Right renal pelvis (tissue), 4 donors: Measurements from ENCODE around the gene LTB4R2. TPM values are rescaled to one million over a fixed set of nuclear protein-coding genes. Genes with fewer than 3 reads are reported as not detected.

Source experiments
- DNase-seq, 4 donors: peaks; one replicate each; pipeline ENCODE4 v3.0.0-alpha.2; 2013; ENCODE audit warnings: low read depth in 4 of 4, low spot score in 3 of 4, missing footprints in 1 of 4
- polyA plus RNA-seq, 4 donors: library from polyadenylated mRNA; unstranded; fragments of 120-200 nt; gene quantifications; one replicate each; pipeline ENCODE4 v1.2.1, GENCODE V29; 2013; ENCODE audit not compliant: insufficient read length in 4 of 4

The LTB4R2 gene
- polyA plus RNA-seq, 4 donors: 1.8 to 2.5 (median 2.0) TPM

DNA sequence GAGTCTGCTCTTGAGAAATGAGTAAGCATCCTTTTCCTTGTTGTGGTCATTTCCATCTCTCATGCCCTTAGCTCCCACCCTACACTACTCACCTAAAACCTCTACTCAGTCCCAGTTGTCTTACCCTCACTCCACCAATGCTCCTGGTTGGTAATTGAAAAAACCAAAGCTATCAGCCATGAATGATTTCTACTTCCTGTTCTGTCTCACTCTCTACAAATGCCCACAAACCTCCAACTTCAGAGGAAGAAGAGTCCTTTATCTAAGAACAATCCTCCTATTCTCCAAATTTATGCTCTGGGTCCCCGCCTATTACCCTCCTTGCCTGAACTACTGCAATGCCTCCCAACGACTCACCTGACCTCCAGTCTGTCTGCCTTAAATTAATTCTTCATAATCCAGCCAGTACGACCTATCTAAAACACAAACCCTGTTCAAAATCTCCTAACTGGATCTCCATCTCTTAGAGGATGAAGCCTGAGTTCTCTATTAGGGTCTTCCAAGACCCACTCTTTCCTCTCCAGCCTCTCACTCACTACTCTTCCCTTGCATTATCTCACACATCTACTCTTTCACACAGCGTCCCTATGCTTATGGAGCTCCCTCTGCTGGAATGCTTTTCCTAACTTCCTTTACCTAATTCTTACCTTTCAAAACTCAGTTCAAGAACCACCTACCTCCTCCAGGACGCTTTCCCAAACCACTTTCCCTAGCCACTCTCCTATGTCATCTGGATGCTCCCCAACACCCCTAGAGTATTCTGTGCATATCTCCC is 12.6 kb upstream of the LTB4R2 start:
- DNase-seq: no peak

DNA sequence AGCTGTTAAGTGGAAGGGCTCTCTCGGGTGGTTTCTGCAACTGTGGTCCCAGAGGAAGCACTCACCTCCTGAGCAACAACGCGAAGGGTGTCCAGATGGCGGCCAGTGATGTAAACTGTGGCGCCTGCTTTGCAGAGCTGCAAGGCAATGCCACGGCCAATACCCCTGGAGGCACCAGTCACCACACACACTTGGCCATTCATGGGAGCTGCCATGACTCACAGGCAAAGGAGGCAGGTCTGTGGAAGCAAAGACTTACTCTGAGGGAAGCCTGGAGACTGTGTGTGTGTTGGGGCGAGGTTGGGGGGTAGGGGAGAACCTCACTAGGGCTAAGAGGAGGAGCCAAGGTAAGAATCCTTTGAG is 11.1 kb upstream of the LTB4R2 start:
- no peak for DNase-seq

DNA sequence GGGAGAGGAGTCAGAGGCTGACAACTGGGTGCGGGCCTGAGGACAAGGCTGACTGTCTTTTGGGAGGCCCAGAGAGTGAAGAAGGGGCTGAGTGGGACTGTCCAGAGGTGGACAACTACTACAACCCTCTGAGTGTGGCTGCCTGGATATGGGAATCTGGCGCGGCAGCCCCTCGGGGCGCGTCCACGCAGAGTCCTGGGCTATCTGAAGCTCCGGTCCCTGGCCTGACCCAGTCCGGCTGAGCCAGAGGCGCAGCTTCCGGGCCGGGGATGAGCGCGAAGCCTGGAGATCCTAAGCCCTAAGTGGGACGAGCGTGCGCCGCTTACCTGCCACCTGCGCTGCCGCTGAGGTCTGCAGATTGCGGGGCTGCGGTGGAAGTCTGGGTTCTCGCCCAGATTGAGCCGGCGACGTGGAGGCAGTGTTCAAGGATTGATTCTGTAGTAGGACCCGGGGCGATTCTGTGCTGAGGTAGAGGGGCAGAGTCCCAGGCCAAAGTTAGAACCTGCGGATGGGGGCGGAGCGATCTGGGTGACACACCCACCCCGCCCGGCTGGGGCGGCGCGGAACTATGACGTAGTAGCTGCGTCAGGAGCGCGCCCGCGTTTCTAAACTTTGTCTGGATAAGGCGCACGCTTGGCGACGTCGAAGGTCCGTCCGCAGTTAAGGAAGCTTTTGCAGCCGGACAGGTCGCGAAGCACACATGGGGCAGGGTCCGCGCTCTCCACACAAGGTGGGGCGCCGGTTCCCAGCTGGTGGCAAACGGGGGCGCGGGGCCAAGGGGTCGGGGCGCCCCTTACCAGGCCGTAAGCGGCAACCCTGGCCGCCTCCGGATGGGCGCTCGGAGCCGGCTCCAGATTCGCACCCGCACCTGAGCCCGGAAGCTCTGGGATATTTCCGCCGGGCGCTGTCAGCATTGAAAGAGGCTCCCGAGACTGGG is 10.4 kb upstream of the LTB4R2 start, which contains the start of the genes DHRS1 and NOP9:
Gene DHRS1, minus strand, starts transcription at position 526 of the 937 bp plus-strand sequence. CDS start 674 bp downstream, outside the sequence.
Gene NOP9, plus strand, starts transcription at position 596 of the 937 bp plus-strand sequence. Its CDS starts 105 bp downstream, at position 701.
- DNase-seq: peak; percentile 79 to 90 (median 86)

DNA sequence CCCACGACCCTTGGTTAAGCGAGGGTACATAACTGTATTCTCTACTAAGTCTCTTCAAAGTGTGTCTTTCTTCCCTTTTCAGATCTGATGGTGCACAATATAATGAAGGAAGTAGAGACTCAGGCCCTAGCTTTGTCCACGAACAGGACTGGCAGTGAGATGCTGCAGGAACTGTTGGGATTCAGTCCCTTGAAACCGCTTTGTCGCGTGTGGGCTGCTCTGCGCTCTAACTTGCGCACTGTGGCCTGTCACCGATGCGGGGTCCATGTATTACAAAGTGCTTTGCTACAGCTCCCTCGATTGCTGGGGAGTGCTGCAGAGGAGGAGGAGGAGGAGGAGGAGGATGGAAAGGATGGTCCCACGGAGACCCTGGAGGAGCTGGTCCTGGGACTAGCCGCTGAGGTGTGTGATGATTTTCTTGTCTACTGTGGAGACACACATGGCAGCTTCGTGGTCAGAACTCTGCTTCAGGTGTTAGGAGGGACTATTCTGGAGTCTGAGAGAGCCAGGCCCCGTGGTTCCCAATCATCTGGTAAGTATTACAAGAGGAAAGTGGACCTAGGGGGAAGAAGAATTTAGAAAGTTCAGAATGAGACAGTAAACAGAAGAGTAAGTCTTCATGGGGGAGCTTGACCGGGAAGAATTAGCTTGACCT is 9.5 kb upstream of the LTB4R2 start:
- DNase-seq: no peak

DNA sequence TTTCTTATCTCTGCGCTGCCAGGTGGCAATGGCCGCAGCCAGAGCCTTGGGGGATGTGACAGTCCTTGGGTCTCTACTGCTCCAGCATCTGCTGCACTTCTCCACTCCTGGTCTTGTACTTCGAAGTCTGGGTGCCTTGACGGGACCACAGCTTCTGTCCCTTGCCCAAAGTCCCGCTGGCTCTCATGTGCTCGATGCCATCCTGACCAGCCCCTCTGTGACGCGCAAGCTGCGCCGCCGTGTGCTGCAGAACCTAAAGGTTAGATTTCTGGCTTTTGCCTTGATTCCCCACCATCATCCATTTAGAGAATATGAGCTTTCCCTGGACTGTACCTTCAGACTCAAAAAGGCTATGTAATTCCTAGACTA is 5.9 kb upstream of the LTB4R2 start:
- DNase-seq: no peak

DNA sequence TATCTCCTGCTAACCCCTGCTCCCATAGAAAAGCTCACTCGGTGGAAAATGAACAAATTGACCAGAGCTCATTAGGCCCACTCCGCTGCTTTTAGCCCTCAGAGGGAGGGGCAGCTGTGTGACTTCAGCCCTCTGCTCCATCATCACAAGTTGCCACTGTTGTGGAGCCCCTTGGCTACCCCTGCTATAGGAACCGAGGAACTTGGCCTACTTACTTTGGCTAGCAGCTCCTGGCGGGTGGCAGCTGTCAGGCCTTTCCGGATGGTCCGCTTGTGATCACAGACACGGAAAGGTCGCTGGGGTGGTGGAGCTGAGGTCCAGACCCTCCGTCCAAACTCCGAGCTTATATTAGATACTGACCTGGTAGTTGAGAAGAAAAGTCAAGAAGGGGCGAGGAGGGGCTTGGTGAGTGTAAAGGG is 2.8 kb upstream of the LTB4R2 start:
- no peak for DNase-seq

DNA sequence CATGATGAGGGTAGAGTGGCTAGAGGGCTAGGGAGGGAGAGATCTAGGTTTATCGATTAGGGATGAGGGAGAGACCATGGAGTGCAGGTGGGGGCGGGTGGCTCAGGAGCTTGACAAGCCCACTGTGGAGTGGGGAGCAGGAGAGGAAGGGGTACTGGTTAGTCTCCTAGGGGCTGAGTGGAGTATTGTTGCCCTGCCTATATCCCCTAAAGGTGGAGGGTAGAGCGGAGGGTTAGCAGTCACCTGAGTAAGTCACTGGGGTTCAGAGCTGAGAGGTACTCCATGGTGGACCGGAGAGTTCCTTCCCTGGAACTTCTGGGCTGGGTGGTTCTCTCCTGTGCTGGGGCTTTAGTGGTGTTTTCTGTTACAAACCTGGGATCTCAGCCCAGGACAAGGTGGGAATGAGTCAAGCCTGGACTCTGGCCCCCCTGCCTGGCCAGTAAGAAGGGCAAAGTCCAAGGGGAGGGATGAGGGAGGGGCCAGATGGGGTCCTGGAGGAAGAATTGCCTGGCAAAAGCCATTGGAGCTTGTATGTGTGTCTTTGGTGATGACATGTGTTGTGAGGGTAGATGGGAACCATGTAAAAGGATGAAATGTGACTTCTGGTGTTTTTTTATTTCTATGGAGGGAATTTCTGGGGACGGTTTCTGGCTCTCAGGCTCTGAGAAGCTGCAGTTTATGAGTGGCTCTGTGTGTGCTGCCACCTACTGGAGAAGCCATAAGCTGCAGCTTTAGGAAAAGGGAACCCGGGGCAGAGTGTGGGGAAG is 2.2 kb upstream of the LTB4R2 start, which contains the start of gene CIDEB:
Gene CIDEB, minus strand, starts transcription at position 403 of the 767 bp plus-strand sequence. Its CDS starts 119 bp downstream, at position 284.
- DNase-seq: no peak

DNA sequence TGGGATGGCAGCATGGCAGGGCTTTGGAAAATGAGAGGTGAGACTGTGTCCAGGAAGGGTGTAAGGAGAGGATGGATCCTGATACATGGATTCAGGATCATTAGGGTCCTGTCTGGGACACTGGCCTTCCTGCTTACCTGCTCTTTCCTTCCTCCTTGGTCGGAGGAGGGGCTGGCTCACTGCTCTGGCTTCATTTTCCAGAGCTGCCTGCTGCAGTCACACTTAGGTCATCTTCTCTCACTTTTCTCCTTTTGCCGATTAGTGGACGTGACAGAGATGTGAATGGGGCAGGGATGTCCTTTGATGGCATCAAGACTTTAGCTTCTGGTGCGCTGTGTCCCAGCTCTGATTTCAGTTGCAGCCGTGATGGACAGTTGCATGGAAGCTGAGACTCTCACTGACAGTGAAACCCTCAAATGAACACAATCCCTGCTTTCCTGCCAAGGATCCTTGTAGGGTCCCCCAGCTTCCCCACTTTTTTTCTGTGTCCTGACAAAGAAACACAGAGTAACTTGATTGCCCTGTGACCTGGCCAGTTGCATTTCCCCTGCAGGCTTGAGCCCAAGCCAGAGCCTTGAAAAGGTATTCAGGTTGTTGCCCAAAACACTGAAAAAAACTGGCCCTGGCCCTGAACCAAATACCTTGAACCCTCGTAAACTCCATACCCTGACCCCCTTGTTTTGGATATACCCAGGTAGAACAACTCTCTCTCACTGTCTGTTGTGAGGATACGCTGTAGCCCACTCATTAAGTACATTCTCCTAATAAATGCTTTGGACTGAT is 1.4 kb upstream of the LTB4R2 start:
- no peak for DNase-seq

DNA sequence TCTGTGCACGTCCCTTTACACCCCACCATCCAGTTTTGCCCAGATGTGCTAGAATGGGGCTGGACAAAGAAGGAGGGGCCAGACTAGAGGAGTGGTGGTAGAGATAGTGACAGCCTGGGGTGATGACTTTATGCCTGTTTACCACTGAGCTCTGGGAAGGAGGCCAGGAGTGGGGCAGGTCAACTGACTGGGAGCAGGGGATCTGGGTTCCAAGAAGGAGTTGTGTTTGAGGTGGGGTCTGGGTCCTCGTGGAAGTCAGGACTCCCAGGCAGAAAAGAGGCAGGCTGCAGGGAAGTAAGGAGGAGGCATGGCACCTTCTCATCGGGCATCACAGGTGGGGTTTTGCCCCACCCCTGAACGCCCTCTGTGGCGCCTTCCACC is 315 bp downstream of the LTB4R2 start:
- no peak for DNase-seq

DNA sequence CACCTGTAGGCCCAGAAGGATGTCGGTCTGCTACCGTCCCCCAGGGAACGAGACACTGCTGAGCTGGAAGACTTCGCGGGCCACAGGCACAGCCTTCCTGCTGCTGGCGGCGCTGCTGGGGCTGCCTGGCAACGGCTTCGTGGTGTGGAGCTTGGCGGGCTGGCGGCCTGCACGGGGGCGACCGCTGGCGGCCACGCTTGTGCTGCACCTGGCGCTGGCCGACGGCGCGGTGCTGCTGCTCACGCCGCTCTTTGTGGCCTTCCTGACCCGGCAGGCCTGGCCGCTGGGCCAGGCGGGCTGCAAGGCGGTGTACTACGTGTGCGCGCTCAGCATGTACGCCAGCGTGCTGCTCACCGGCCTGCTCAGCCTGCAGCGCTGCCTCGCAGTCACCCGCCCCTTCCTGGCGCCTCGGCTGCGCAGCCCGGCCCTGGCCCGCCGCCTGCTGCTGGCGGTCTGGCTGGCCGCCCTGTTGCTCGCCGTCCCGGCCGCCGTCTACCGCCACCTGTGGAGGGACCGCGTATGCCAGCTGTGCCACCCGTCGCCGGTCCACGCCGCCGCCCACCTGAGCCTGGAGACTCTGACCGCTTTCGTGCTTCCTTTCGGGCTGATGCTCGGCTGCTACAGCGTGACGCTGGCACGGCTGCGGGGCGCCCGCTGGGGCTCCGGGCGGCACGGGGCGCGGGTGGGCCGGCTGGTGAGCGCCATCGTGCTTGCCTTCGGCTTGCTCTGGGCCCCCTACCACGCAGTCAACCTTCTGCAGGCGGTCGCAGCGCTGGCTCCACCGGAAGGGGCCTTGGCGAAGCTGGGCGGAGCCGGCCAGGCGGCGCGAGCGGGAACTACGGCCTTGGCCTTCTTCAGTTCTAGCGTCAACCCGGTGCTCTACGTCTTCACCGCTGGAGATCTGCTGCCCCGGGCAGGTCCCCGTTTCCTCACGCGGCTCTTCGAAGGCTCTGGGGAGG is 985 bp downstream of the LTB4R2 start, which contains the start of gene LTB4R:
Gene LTB4R, plus strand, starts transcription at position 857 of the 959 bp plus-strand sequence. CDS start 4,150 bp downstream, outside the sequence.
- no peak for DNase-seq

DNA sequence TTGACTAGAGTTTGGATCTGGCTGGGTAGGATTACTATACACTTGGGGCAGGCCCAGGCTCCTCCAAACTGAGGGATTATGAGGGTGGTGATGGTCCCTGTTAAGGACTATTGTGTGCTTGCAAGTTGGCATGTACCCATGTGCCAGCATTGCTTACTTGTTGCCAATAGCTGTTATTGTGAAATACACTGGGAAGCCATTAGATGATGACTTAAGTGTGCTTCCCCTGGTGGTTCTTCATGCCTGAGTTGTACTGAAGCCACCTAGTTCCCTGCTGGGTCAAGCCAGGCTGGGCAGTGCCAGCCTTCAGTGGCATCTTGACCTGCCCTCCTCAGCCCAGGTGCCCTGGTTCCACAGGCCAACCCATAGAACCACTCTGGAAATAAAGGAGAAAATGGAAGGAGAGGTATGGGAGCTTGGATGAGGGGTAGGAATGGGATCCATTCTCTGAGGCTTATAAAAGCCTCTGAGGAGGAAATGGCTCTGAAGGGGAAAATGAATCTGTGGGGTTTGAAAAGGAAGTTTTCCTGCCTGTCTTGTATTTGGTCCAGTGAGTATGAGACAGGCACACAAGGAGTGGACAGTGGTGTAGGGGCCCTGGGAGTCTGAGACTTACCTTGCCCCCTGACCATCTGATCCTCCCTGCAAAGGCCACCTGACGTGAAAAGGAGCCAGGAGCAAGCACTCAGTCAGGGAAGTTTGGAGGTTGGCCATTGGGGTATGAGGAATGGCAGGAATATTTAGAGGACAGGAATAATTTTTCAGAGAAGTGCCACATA is 2.1 kb downstream of the LTB4R2 start:
- DNase-seq: no peak

DNA sequence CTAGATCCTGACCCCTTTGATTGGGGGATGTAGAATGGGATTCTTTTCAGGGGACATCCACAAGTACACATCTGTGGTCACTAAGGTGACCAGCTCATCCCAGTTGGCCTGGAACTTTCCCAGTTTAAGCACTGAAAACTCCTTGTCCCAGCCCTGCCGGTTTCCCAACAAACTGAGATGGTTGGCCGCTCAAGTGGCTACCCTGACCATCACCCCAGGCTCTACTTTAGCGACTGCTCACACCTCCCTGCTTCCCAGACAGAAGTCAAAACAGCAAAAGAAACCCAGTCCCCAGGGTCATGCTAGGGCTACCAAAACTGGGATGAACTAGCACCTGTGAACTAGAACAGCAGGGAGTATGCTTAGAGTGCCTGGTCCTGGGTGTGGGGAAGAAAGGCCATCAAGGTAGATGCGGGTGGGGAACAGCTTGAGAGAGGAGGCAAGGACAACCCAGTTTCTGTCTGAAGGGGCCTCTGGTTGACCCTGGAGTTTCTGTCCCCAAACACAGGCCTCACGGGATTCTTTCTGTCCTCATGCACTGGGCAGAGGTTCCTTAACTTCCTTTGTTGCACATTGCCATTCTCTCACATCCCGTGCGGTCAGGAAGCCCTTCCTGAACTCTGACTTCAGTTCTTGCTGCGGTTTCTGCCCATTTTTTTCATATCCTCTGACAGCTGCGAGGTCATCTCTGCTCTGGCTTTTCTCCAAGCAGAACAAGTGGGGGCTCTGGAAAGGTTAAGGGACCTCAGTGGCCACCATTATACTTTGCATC is 3.0 kb downstream of the LTB4R2 start:
- DNase-seq: no peak

DNA sequence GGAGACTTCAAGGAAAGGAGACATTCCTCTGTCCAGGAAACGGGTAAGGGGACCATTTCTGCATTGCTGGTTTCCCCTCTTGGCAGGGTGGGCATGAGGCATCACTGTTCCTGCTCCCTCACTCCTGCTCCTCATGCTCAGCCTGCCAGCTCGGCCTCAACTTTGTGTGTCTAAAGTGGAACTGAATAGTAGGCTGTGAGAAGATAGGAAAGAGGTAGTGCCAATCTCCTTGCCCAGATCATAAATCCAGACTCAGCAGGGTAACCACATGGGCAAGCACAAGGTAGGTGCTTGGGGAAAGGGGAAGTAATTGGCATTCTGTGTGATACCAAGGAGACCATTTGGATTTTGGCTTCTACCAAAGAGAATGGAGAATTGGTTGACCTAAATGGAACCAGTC is 4.0 kb downstream of the LTB4R2 start:
- no peak for DNase-seq

DNA sequence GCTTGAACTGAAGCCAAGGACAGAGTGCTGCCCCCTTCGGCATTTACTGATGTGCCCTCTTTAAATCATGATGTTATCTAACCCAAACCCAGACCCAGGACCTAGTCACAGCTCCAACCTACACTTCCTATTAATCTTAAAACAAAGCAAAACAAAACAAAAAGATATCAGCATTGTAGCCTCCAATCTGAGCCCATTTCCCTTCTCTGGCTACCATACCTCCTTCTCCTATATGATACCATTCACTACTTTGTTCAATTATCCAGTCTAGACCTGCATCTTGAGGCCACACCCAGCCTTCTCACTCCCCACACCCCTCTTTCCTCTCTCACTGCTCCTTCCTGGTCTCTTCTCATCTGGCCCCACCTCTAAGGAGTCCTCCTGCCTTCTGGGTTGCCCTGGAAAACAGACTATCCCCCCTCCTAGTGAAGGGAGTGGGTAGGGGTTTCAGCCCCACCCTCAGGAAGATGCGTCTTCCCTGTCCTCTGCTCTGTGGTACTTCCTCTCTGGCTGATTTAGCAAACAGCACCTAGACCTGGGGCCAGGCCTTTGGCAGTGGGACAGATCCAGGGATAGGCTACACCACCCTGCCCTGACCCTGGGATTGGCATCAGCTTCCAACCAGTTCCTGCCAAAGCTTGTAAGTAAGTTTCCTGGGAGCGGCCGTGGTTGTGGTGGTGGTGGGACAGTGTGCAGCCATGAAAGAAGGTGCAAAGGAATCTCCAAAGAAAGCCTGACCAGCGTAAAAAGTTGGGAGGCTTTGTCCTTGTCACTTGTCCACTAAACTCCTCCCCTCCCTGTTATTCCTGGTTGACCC is 4.6 kb downstream of the LTB4R2 start:
- DNase-seq: no peak

DNA sequence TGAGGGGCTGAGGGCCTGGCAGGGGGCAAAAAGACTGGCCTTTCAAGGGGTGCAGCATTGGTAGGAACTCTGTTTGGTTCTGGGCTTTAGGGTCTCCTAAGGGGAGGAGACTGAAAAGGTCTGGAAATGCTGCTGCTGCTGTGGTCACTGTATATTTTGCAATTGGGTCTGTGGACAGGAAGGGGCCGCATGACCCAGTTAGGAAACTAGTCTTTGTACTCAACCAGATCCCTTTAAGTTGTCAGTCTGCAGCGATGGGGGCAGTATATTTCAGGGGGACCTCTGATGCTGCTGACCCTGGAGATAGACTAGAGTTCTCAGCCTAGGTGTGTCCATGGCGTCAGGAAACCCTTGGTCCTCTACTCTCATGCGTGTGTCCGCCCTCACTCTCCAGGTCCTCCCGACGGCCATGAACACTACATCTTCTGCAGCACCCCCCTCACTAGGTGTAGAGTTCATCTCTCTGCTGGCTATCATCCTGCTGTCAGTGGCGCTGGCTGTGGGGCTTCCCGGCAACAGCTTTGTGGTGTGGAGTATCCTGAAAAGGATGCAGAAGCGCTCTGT is 5.4 kb downstream of the LTB4R2 start:
- no peak for DNase-seq
